GM19238 (cell line): ENCODE measurements around the gene RAD21L1.

Experiments
- DNase-seq: peaks from one replicate; pipeline ENCODE4 v3.0.0; 2011; ENCODE audit warnings: low spot score; ENCODE audit not compliant: insufficient read length

RAD21L1 gene

GRCh38 chr20:1225783-1226654, at the start of gene RAD21L1:
Gene RAD21L1 (plus strand): TSS chr20:1226044. CDS start chr20:1228454, 2,410 bp downstream.
- peak; percentile 68 for DNase-seq

DNA sequence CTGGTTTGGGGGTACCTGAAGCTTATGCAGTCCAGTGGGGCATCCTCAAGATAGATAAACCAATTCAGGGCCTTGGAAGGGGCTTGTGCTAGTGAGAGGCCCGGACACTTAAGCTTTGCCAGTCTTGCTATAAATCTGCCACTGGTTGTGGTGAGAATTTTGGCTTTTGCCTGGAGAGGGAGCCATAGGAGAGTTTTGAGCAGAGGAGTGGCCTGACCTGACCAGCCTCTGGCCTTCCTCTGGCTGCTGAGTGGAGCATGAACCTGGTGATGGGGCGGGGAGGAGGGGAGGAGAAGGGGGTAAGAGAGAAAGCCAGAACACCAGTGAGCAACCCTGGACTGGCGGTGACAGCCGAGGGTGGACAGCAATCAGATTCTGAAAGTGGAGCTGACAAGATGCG, 48.2 kb upstream of the RAD21L1 start:
- no peak for DNase-seq

- DNase-seq: no peak
Measured at GRCh38 chr20:1178103-1178502, 47.7 kb upstream of the RAD21L1 start.

- DNase-seq: no peak
Measured at GRCh38 chr20:1178623-1179022, 47.2 kb upstream of the RAD21L1 start.

GRCh38 chr20:1180949-1181348, 44.9 kb upstream of the RAD21L1 start:
- no peak for DNase-seq

GRCh38 chr20:1182106-1182505, 43.7 kb upstream of the RAD21L1 start:
- no peak for DNase-seq

DNA sequence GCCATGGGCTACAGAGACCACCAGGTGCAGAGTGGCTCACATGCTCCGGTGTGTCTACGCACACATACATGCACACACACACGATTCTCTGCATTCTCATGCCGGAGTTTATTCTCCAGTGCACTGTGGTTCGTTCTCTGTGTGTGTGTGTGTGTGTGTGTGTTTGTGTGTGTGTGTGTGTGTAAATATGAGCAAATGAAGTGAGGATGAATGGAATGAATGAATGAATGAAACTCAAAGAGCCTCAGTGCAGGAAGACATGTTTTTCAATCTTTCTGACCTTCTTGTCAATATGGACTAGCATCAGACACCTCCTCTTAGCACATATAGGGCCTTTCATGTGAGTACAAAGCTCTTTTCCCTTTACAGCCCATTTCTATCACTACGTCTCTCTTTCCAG, 42.7 kb upstream of the RAD21L1 start:
- DNase-seq: no peak

GRCh38 chr20:1184260-1184637, 41.6 kb upstream of the RAD21L1 start:
- no peak for DNase-seq

- no peak for DNase-seq
Measured at GRCh38 chr20:1184638-1185315, 41.1 kb upstream of the RAD21L1 start, which contains the start of gene TMEM74B. Gene TMEM74B (minus strand): TSS chr20:1184981. CDS start chr20:1183801, 1,180 bp downstream.

GRCh38 chr20:1185316-1185741, 40.5 kb upstream of the RAD21L1 start:
- no peak for DNase-seq

DNA sequence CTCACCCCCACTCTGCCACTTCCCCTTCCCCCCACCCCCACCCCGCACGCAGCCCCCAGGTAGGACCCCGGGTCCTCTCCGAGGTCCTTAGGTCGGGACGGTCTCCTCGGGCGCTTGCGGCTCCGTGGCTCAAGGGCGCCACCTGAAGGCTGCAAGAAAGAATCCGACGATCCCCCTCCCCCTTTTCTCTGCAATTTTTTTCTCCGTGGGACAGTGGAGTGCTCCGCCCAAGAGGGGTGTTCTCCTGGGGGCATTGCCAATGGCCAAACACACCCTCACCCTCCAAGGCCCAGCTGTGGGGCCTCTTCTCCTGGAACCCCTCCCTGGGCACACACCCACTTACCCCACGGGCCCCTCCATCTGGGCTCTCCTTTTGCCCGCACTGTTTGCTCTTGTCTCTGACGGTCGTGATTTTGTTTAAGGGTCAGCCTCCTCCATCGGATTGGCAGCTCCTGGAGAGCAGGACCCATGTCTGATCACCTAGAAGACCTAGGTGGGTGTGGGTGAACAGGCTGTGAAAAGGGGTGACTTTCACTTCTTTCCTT, 40.0 kb upstream of the RAD21L1 start:
- peak; percentile 59 for DNase-seq

DNA sequence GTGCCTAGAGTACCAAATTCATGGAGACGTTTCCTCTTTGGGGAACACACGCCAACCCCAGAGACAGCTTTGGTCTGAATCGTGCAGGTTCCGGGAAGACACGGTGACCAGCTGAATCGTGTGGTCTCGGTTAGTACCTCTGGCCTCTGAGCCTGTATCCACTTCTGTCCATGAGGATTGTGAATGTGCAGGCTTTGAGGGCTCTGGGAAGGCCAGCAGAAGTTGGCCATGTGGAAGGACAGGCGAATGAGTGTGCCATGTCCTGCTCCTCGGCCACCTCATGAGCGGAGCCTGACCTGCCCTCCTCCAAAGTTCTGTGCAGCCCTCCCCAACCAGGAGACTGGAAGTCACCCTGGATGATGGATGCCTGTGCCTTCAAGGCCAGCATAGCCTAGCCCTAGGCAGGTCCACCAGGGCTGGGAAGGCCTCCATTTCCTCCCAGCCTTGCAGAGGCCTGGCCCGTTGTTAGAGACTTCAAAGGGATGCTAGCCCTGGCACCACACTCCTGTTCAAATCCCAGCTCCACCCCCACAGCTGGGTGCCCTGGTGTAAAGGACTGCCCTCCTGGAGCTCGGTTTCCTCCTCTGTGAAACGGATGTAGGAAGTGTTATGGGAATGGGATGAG, 39.4 kb upstream of the RAD21L1 start:
- no peak for DNase-seq

- DNase-seq: no peak
Measured at GRCh38 chr20:1187605-1188171, 38.2 kb upstream of the RAD21L1 start.

DNA sequence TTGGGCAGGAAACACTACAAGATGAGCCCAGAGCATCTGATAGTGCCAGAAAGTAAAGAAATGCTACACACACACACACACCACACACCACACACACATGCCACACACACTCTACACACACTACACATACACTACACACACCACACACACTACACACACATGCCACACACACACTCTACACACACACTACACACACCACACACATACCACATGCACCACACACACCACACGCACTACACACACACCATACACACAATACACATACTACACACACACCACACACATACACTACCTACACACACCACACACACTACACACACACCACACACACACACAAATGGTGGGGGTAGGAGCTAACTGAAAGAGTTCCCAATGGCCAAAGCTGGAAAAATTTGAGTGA, 37.5 kb upstream of the RAD21L1 start:
- DNase-seq: no peak

DNA sequence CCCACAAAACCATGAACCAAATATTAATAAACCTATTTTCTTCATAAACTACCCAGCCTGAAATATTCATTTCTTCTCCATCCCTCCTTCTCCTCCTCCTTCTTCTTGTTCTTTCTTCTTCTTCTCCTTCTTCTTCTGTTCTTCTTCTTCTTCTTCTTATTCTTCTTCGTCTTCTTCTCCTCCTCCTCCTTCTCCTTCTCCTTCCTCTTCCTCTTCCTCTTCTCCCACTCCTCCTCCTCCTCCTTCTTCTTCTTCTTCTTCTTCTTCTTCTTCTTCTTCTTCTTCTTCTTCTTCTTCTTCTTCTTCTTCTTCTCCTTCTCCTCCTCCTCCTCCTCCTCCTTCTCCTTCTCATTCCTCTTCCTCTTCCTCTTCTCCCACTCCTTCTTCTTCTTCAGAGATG, 36.0 kb upstream of the RAD21L1 start:
- DNase-seq: no peak

DNA sequence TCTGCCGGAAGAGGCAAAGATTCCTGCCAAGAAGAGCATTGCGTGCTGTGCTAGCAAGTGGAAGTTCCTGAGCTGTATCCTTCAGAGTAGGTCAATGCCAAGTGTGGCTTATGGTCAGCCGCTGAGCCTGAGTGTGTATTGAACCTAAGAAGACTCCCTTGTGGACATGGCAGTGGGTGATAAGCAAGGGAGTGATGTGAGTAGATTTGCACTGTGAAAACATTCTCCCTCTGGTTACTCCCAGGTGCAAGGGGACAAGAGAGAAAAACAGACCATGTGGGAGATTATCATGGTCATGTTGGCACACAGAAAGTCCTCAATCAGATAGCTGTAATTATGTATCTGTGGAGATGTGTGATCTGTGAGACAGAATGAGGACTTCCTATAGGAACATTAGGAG, 35.0 kb upstream of the RAD21L1 start:
- no peak for DNase-seq

GRCh38 chr20:1191299-1191698, 34.5 kb upstream of the RAD21L1 start:
- no peak for DNase-seq

DNA sequence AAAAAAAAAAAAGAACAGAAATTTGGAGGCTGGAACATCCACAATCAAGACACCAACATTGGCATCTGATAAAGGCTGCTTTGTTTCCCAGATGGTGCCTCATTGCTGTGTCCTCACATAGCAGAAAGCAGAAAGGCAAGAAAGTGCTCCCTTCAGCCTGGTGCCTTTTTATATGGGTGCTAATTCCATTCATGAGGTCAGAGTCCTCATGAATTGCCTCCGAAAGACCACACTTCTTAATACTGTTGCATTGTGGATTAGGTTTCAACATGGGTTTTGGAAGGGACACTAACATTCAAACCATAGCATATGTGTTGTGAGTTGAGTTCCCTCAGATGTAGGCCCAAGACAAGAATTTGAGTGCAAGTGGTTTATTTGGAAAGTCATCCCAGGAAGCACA, 30.6 kb upstream of the RAD21L1 start:
- no peak for DNase-seq

DNA sequence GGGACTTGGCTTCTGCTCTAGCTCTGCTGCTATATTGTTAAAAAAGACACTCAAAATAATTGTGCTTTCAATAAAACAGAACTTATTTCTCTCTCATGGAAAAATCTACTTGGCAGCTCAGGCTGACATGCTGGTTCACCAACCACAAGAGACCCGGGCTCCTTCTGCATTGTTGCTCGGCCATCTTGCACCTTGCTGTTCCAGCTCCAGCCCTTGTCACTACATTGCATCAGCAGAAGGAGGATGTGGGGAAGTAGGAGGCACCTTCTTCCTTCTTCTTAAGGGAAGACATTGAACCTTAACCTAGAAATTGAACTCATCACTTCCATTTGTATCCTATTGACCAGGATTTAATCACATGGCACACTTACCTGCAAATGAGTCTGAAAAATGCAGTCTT, 29.2 kb upstream of the RAD21L1 start:
- no peak for DNase-seq

GRCh38 chr20:1197801-1198200, 28.0 kb upstream of the RAD21L1 start:
- DNase-seq: no peak

- no peak for DNase-seq
Measured at GRCh38 chr20:1198751-1199150, 27.1 kb upstream of the RAD21L1 start.
